ENCODE data around the gene TUFT1.

DNA sequence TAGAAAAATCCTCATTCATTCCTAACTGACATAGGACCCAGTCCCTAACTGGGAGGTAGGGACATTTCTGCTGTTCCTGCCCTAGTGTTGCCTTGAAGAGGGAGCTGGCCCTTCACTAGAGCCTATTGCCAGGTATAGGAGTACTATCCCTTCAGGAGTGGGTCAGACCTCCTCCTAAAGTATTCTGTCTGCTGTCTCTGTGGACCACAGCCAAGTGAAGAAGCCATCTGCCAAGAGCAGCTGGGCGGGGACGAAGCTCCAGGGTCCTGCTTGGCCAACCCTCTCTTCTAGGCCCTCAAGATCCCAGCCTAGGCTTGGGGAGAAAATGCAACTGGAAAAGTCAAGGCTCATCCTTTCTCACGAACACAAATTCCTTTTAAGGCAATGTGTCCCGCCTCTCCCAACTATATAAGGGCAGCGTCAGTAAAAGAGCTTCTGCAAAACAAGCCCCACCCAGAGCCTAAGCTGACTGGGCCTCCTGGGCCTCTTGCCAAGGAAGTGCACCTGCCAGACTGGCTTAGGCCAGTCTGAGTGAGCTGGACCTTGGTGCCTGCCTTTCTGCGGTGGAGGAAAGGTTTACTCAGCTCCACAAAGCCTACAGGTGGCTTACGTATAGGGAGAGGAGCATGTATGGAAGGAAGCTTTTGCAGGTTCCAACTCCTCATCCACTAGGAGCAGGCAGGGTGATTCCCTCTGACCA, 638 bp upstream of the TUFT1 start:
- TF ChIP-seq POLR2AphosphoS5 (IDR thresholded peaks at IDR 0.05; ENCODE audit: borderline replicate concordance, low read depth, low read length), result no peak
- no peak for TF ChIP-seq EZH2 (IDR thresholded peaks at IDR 0.05)
